Measurements from ENCODE around the gene FZD7.

- no peak for TF ChIP-seq CTCF (conservative IDR thresholded peaks at IDR 0.05; ENCODE audit: low read depth, low read length)
- TF ChIP-seq EZH2phosphoT487 (IDR thresholded peaks at IDR 0.05; ENCODE audit: borderline replicate concordance, low read length) = no peak
- TF ChIP-seq EZH2 (IDR thresholded peaks at IDR 0.05; ENCODE audit: low read length, unreplicated experiment) = no peak
Observed at GRCh38 chr2:202066875-202067274, 33.2 kb downstream of the FZD7 start.

Measured in PC-3 (cell line).